Activated CD4-positive, CD25-positive, alpha-beta regulatory T cell treated with anti-CD3 and anti-CD28 coated beads, Interleukin-2, amount 50 U/mL, for 16 hours (primary cell): ENCODE measurements around the gene KCNK16.
"Not testable (repeated sequence)": the region's sequence is repeated elsewhere in the genome, so short reads cannot be mapped to it uniquely, and the experiment has no call there.

ENCODE experiments used
- DNase-seq: peaks from one replicate; pipeline ENCODE4 v3.0.0-alpha.2; 2020; ENCODE audit warnings: low read depth, low spot score

Gene KCNK16

DNA sequence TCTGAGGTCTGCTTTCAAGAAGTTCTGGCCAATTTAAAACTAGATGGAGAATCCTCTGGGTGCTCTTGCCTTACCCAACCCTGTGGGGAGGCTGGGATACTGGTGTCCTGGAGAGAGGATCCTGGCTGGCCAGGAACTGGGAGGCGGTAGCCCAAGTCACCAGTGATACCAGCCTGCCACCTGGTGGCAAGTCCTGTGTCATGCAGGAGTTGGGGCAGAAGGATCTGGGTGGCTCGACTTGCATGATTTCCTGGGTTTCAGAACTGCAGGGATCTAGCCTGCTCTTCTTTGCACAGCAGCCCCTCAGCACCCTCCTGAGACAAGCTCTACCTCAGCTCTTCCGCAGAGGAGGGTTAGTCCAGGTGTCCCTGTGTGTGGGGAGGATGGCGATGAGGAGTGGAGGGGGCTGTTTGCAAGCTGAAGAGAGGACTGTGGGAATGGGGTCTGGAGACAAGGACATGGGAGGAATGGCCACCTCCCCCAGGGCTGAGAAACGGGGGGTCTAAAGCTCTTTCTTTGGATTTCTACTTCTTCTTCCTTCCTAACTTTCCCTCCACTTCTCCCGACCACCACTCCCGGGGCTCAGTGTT lies 12.5 kb downstream of the KCNK16 start:
- DNase-seq = peak; percentile 8

DNA sequence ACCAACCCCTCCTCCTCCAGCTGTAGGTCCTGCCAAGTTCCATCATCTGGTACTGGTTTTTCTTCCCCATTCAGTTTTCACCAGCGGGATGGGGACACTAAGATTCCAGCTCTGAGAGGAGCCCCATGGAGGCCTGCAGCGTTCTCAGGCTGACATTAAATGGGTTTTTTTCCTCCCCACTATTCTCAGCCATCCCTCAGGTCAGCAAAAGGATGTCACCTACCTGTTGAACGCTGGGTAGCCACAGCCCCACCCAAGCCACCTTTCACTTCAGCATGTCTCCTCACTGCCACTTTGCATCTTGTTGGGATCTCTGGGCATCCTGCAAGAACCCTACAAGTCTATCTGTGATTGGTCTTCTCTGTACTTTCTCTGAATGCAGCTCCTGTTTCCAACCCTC lies 15.0 kb downstream of the KCNK16 start:
- no peak for DNase-seq

DNA sequence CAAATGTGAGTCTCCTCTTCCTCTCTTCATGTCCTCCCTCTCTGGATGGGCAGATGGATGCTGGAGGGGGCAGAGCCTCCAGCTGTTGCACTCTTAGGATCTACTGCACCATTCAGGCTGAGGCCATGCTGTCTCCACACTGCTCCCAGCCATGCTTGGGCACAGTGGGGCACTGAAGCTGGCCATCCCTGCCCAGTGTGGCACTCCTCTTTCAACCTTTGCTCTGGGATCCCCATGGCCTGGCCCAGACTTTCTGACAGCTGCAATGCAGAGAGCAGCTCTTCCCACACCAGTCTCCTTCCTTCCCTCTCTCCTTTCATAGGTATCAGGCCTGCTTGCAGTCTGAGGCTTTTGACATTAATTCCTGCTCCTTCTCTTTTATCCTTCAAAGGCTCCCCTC lies 17.6 kb downstream of the KCNK16 start:
- DNase-seq = no peak

DNA sequence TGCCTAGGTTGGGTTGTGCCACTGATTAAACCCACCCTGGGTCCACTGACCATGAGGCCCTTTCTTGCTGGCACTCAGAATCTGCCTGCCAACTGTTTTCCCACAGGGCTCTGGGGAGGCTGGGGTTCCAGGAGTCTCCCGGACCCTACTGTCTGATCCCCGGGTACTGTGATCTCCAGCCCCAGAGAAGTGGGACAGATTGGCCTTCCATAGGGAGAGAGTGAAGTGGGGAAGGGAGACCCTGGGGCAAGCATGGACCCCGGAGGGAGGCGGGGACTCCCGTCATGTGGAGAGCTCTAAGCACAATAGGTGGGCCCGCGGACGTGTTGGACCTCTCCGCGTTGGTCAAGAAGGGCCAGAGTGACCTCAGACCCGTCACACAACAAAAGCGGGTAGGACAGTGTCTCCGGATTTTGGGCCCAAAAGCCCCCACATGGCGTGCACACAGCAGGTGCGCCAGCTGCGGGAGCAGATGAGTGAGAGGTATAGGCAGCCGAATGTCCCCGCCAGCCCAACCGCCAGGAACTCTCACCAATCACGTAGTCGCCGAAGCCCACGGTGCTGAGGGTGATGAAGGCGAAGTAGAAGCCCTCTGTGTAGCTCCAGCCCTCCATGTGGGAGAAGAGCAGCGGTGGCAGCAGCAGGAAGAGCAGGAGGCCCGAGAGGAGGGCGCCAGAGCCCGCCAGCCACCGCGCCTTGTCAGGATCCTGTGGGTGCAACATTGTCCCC lies 18.9 kb downstream of the KCNK16 start:
- DNase-seq = no peak

DNA sequence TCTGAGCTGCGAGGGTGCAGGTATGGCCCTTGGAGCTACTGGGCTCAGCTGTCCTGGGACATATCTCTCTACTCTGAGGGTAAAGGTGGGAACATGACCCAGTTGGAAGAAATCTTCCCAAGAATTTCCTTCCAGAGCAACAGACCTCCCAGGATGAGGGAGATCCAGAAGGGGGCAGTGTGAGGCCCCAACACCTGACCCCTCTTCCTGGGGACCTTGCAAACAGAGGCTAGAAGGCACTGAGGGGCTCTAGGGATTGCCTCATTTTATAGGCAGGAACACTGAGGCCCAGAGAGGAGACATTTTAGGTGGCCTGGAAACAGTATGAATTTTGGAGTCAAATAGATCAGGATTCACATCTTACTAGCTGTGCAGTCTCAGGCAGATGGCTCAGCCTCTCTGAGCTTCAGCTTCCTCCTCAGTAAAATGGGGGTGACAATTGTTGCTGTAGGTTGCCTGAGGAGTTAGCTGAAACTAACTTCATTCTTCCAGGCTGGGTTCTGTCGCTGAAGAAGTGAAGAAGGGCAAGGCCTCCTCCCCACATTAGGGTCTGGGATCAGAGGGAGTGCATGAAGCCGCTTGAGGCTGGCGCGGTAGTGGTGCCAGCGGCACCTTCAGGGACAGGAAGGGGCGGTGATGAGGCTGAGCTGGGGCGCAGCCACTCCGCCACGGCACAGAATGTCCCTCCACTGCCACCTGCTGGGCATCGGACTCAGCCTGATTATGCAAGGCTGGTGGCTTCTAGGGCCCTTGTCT lies 19.7 kb downstream of the KCNK16 start:
- DNase-seq = peak; percentile 67

DNA sequence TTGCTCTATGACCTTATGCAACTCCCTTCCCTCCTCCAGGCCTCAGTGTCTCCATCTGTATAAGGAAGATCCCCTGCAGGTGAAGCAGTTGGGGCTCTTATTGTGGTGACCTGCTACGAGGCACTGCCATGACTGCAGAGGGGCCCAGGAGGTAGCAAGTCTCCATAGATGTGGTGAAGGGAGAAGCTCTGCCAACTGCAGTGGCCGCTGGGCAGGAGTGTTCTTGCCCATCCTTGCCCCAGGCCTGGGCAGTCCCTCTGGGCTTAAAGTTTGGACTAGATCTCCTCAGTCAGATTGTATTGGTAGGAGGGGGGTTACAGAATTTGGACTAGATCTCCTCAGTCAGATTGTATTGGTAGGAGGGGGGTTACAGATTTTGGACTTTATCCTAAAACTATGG lies 20.5 kb downstream of the KCNK16 start:
- no peak for DNase-seq

DNA sequence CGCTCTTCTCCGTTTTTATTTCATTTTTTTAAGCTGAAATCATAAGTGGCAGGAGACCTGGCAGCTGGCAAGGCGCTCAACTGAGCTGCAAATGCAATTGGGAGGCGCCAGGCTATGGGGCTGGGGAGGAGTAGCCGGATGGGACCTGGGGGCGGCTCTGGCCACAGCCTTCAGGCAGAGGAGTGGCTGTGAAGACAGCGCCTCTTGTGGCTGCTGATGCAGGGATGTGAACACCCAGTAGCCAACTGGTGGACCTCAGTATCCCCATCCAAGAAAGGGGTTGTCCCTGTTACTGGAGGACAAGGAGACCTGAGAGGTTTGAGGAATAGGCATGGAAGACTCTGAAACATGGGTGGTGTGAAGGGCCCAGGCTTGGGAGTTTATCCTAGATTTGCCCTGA lies 20.9 kb downstream of the KCNK16 start:
- no peak for DNase-seq

DNA sequence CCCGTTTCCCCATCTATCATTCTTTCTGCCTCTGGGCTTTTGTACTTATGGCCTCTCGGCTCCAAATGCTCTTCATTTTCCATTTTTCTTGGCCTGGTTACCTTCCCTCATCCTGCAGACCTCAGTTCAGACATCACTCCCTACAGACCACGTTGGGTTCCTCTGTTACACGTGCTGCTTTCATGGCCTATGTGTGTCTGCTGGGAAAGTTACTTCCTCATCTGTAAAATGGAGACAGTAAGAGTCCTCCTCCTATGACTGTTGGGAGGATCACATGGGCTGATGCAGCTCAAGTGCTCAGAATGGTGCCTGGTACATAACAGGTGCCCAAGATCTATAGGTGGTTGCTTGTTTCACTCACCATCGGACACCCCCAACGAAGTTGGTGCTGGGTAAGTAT lies 21.8 kb downstream of the KCNK16 start:
- DNase-seq = no peak

DNA sequence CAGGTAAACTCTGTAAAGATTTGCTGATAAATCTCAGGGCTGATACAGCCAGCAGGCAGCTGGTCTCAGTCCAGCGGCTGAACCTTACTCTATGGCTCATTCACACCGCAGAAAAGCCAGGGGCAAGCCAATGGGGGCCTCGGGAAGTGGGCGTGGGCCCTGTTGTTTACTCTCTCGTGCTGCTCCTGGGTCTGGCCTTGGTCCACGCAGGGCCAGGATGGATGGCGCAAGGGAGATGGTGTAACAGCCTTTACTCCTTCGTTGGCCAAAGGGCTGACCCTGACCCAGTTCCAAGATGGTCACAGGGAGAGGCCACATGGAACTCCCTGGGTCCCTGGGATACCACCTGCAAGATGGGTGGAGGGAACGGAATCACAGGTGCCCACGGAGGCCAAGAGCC lies 24.4 kb downstream of the KCNK16 start:
- no peak for DNase-seq

DNA sequence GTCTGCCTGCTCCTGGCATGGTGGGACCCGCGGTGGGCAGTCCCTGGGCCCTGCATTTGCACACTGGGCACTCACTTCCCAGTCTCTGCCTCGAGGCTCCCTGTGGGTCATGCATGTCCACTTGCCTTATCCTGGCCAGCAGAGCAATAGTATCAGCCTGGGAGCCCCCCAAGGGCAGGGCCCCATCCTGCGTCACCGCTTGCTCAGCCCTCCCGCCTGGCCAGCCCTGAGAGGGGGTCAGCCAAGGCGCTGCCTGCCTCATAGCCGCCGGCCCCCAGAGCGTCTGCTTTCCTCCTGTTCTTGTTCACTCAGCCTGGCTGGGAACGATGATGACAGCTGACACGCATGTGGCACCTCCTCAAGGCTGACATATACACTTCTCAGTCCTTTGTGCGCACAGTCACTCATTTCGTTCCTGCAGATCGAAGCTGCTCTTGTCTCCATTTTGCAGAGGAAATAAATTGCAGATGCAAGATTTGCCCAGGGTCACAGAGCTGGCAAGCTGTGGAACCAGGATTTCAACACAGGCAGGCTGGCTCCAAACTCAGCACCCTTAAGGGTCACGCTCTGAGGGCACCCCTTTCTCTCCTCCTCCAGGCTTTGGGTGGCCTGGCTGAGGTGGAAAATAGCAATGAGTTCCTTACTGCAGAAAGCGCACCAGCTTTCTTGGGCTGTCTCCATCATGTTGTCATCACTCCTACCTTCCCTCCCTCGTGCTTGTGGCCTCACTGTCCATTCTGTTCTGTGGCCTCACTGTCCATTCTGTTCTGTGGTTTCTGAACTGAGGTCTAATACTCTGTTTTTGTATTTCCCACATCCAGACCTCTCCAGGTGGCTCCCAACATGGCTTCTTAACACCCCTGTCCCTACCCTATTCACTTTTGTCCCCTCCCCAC lies 25.5 kb downstream of the KCNK16 start:
- no peak for DNase-seq

DNA sequence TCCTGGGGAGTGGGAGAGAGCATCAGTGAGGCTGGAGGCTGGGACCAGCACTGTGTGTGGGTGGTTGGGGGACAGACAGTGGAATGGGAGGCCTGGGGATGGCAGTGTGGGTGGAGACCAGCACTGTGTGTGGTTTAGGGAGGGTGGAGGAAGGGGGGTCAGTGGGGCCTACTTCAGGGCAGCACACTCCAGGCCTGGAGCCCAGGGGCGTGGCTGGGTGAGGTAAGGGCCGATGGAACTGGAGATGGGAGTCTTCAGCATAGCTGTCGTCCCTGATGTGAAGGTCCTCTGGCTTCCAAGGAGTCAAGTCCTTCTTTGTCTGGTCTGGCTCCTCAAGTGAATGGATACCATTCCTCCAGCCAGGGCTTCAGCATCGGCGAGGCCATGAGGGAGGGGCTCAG lies 26.9 kb downstream of the KCNK16 start:
- DNase-seq = no peak

DNA sequence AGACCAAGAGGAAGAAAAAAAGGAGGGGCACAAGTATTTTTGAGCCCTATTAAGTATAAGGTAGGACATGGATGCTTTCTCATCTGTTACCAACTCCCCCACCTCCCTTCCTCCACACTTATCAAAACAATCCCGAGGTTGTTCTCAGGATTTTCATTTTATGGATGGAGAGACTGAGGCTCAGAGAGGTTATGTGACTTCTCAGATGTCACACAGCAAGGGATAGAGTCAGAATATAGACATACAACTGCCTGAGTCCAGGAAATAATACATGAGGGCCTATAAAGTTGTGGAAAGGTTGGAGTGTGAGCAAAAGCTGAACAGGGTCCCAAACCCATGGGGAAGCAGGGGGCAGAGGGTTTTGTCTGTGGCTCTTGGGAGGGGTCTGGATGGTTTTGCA lies 27.6 kb downstream of the KCNK16 start:
- no peak for DNase-seq

DNA sequence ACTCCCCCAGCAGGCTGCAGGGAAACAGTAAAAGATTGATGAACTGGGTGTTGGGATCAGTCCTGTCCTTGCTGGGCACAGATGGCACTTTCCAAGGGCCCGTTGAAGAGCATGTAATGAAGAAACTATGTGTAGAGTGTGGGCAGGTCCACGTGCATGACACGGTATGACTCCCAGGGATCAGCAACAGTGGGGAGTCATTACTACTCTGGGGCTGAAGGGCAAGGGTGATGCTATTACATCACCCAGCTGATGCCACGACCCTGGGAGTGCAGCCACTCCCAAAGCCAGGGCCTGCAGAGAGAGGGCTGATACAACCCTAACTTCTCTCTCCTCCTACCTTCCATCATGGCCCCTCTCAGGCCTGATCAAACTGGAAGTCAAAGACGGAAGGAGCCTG lies 28.4 kb downstream of the KCNK16 start:
- no peak for DNase-seq

DNA sequence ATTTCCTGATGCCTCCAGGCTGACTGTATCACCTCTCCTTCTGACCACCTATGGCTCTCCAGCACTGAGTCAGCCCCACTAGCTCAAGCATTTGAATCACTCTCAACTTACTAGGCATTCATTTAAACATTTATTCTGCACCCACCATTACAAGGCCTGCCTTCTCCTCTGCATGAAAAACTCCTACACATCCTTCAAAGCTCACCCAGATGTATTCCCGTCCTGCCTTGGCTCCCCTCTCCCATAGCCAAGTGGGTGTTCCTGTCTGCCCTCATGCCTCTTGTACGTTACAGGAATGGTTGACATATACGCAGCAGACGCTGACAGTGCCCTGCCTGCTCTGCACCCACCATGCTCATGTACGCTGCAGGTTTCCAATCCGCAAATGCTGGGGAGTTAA lies 29.9 kb downstream of the KCNK16 start:
- DNase-seq = no peak

DNA sequence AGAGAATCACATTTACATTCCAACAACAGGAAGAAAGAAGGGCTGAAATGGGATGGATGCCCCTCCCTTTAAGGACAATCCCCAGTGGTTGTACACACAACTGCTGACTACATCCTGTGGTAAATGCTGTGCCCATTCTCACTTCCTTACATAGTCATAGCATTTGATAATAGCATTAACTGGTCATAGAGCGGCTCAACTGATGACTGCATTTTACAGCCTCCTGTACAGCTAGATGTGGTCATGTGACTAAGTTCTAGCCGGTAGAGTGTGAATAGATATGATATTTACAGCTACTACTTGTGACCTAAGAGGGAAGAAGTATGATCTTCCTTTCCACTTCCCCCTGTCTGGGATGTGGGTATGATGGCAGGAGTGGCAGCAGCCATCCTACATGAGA lies 33.0 kb downstream of the KCNK16 start:
- no peak for DNase-seq

DNA sequence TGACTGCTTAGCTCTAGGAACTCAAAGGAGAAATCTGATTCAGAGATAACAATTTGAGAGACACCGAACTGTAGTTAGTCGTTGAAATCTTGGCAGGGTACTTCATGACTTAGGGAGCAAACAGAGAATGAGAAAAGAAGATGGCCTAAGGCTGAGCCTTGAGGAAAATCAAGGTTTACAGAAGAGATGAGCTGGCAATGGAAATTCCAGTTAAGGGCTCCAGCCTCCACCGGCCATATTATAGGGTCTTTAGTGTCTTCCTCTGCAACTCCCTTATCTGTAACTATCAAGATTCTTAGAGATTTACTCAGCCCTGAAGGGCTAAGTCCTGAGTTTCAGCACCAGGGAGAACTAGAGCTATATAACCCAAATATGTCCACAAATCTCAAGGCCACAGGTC lies 34.9 kb downstream of the KCNK16 start:
- no peak for DNase-seq

DNA sequence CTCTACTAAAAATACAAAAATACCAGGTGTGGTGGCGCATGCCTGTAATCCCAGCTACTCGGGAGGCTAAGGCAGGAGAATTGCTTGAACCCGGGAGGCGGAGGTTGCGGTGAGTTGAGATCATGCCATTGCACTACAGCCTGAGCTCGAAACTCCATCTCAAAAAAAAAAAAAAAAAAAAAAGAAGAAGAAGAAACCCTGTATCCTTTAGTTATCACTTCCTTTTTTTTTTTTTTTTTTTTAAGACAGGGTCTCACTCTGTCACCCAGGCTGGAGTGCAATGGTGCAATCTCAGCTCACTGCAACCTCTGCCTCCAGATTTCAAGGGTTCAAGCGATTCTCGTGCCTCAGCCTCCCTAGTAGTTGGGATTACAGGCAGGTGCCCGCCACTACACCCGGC lies 35.9 kb downstream of the KCNK16 start:
- not testable (repeated sequence) for DNase-seq

DNA sequence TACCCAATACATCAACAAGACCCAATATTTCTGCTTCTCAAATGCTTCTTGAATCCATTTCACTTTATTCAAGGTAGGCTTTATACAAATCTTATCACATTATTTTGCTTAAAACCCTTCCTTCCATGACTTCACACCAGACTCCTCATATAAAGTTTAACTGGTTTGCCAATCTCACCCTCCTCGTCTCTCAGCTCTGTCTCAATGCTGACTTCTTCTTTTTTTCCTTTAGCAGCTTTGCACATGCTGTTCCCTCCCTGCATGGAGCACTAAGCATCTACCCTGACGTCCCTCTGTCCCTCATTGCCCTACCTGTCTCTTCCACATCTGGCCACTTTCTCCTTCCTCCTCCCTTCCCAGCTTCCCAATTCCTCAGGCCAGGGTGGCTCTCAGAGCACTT lies 39.7 kb downstream of the KCNK16 start:
- no peak for DNase-seq

DNA sequence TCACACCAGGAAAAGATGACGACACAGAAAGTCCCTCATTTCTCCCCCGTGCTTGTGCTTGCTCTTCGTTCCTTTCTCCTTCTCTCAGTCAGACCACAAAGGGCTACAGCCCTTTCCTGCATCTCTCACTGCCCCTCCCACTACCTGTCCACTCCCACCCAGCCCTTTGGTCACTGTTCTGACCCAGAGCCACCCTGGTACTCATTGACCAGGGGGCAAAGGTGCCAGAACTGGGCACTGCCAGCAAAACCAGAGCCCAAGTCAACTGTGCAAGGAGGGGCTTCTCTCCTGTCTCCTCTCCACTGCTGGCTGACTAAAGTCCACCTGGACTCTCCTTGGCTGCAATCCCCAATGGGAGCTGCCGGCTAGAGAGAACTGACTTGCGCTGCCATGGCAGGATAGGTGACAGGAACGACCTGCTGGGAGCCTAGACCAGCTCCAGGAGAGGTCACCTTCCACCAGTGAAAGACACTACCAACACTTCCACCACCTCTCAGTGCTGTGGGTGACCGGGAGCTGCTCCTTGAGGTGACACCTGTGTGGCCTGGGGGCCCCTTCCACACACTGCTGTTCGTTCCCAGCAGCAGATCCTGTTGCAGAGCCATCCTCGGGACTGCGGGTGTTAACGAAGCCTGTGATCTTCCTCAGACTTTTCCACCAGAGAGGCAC lies 41.1 kb downstream of the KCNK16 start:
- DNase-seq = no peak

DNA sequence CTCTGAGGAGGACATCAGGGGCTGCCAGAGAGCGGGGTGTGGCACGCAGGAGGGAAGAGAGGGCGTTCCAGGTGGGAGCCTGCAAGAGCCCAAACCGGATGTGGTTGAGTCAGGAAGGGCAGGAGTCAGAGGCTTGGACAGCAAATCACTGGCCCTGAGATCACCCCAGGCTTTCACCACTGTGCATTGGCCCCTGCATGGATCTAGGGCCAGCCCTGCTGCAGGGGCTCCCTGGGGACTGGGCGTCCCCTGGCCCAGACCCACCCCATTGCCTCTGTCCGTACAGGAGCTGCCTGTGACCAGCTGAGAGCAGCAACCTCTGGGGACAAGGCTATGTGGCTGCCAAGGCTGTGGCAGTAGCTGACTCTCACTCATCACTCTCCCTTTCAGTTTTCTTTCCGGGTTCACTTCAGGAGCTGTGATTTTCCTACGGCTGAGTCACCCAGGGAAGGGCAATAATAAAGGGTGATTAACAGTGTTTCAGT lies 42.2 kb downstream of the KCNK16 start:
- DNase-seq = no peak

DNA sequence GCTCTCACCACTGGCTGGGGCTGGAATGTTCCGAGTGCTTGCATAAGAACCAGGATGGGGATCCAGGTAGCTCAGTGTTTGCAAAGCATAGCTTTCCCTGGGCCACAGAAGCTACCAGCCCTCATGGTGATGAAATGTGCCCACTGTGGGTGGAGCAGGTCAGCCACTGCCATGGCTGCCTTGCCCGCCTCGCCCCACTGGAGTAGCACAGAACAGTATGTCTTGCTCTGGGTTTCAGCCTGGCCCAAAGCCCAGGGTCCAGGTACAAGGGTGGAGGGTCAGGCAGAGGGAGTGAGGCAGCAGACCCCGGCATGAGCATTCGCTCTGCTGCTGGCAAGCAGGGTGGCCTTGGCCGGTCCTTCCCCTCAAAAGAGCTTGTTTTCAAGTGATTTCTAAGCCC lies 43.0 kb downstream of the KCNK16 start:
- no peak for DNase-seq
